Esophagus squamous epithelium (tissue), 5 donors: ENCODE results near the gene FAXC. TPM values are rescaled to one million over a fixed set of nuclear protein-coding genes. Genes with fewer than 3 reads are reported as not detected.

Experiments
- DNase-seq: peaks from one replicate; lab custom pipeline; 2025; lab: John Stamatoyannopoulos, UW
- H3K27ac ChIP-seq, 4 donors: fragments of 200-600 bp; sonication (generic); one replicate each; pipeline ENCODE4 v1.5.1; 2016 to 2019; ENCODE audit warnings: mild to moderate bottlenecking in 1 of 4
- H3K27me3 ChIP-seq, 4 donors: fragments of 200-600 bp; sonication (generic); 1 replicate in 3 of 4; 2 replicates in 1 of 4; pipeline versions ENCODE4 v1.5.1 to v1.6.0; 2017 to 2021; ENCODE audit warnings: antibody characterized with exemption in 1 of 4
- H3K36me3 ChIP-seq, 3 donors: fragments of 200-600 bp; sonication (generic); one replicate each; pipeline ENCODE4 v1.5.1; 2016 to 2019
- H3K4me1 ChIP-seq, 3 donors: fragments of 200-600 bp; sonication (generic); one replicate each; pipeline ENCODE4 v1.5.1; 2017 to 2019
- H3K4me3 ChIP-seq, 4 donors: fragments of 200-600 bp; sonication (generic); 1 replicate in 3 of 4; 2 replicates in 1 of 4; pipeline ENCODE4 v1.5.1; 2016 to 2019; ENCODE audit warnings: mild to moderate bottlenecking in 2 of 4, moderate library complexity in 1 of 4
- H3K9me3 ChIP-seq, 3 donors: fragments of 200-600 bp; sonication (generic); one replicate each; pipeline ENCODE4 v1.5.1; 2016 to 2019
- POLR2A ChIP-seq, 4 donors: fragments of 450-650 bp; IDR thresholded peaks; one replicate each; pipeline ENCODE4 v1.6.1; 2017; ENCODE audit warnings: antibody characterized with exemption in 4 of 4, mild to moderate bottlenecking in 4 of 4, moderate library complexity in 3 of 4
- WGBS, 2 donors: methylation state at CpG; one replicate each; pipeline ENCODE4 v1.1.5; 2018; 5-methylcytosine and 5-hydroxymethylcytosine counted together
- intact Hi-C: fragments of 100-400 bp; cut with DNase I; formaldehyde crosslinking; loops from one replicate; pipeline ENCODE4 v1.15.0; 2022
- total RNA-seq, 4 donors: library from RNA; depleted of rRNA; stranded (reverse); fragments of >200 nt; gene quantifications; one replicate each; pipeline ENCODE4 v1.1.0, GENCODE V29; 2016
- TF ChIP-seq, protein P1 (sequence below), 6 experiments: fragments of 450-650 bp in 4 of 6; fragments of 200-600 bp in 2 of 6; sonication (generic) in 2 of 6; IDR thresholded peaks; one replicate each; pipeline ENCODE4 v1.5.1; 2016 to 2019; ENCODE audit warnings: antibody characterized with exemption in 6 of 6, mild to moderate bottlenecking in 4 of 6, moderate library complexity in 4 of 6
- donor health status: DM: yes; HTN: yes; CAD: no.

Gene FAXC
- total RNA-seq, 4 donors from 2014 or later = 1.3 to 10.7 (median 4.6) TPM

DNA sequence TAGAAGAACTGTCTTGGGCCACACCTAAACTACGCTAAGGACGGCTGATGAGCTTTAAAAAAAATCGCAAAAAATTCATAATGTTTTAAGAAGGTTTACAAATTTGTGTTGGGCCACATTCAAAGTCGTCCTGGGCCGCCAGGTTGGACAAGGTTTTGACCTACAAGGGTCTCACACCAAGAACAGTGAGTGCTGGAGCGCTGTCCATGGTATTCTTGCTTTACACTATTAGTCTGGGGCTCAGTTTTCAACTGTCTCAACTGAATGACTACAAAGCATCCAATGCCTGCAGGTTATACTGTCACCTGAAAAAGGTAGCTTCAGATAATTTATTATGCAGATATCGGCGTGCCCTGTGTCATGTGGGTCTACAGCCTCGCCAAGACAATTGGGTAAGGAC is 3.7 kb upstream of the FAXC start:
- no peak for DNase-seq
- intact Hi-C loops = no loop called here
- no peak for TF ChIP-seq POLR2A (IDR thresholded peaks at IDR 0.05)
- TF ChIP-seq, protein P1, sequence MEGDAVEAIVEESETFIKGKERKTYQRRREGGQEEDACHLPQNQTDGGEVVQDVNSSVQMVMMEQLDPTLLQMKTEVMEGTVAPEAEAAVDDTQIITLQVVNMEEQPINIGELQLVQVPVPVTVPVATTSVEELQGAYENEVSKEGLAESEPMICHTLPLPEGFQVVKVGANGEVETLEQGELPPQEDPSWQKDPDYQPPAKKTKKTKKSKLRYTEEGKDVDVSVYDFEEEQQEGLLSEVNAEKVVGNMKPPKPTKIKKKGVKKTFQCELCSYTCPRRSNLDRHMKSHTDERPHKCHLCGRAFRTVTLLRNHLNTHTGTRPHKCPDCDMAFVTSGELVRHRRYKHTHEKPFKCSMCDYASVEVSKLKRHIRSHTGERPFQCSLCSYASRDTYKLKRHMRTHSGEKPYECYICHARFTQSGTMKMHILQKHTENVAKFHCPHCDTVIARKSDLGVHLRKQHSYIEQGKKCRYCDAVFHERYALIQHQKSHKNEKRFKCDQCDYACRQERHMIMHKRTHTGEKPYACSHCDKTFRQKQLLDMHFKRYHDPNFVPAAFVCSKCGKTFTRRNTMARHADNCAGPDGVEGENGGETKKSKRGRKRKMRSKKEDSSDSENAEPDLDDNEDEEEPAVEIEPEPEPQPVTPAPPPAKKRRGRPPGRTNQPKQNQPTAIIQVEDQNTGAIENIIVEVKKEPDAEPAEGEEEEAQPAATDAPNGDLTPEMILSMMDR (IDR thresholded peaks at IDR 0.05) = no peak

DNA sequence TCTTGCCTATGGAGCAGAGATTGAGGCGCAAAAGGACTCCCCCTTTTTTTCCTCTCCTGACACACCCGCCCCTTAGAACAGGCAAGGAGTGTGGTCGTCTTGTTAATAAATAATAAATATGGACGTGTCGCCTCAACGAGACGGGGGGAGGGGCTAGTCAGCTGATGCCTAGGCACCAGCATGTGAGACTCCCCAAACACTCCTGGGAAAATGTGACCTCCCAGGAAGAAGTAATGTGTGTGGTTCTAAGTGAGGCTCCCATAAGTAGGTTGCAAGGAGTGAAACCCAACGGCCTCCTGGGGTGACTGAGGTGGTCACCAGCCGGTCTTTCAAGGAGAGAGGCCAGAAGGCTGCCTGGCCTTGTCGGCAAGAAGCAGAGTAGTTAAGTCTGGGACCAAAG is 1.1 kb upstream of the FAXC start:
- peaks cover 0 to 60% (median 0%) of the 10 kb centered on the region in 4 donors for H3K27me3 ChIP-seq
- 22 to 32% methylated on average over 8 to 10 of the region's 10 CpGs for WGBS, 2 donors
- intact Hi-C loops = no loop called here
- TF ChIP-seq POLR2A (IDR thresholded peaks at IDR 0.05) = no peak
- TF ChIP-seq, protein P1 (IDR thresholded peaks at IDR 0.05) = no peak
- H3K27ac ChIP-seq = no peak overlapping the region
- no peaks in the 10 kb centered on the region for H3K36me3 ChIP-seq
- no peaks in the 10 kb centered on the region for H3K9me3 ChIP-seq
- peaks cover 0 to 24% (median 0%) of the 10 kb centered on the region in 3 donors for H3K4me1 ChIP-seq
- no peak for DNase-seq
- peak overlapping the region in 2 of 4 donors; percentile 44 to 78 for H3K4me3 ChIP-seq

More for the DNA sequence above, 3.7 kb upstream of the FAXC start:
- Histone ChIP-seq H3K9me3 (no peaks in the 10 kb centered on the region), H3K4me1 (peaks cover 0 to 24% (median 0%) of the 10 kb centered on the region in 3 donors), H3K27ac (no peak overlapping the region), H3K4me3 (no peak overlapping the region), H3K27me3 (peaks cover 0 to 80% (median 0%) of the 10 kb centered on the region in 4 donors), H3K36me3 (no peaks in the 10 kb centered on the region)
- WGBS, 2 donors = 79% methylated on average over 9 of the region's 9 CpGs

DNA sequence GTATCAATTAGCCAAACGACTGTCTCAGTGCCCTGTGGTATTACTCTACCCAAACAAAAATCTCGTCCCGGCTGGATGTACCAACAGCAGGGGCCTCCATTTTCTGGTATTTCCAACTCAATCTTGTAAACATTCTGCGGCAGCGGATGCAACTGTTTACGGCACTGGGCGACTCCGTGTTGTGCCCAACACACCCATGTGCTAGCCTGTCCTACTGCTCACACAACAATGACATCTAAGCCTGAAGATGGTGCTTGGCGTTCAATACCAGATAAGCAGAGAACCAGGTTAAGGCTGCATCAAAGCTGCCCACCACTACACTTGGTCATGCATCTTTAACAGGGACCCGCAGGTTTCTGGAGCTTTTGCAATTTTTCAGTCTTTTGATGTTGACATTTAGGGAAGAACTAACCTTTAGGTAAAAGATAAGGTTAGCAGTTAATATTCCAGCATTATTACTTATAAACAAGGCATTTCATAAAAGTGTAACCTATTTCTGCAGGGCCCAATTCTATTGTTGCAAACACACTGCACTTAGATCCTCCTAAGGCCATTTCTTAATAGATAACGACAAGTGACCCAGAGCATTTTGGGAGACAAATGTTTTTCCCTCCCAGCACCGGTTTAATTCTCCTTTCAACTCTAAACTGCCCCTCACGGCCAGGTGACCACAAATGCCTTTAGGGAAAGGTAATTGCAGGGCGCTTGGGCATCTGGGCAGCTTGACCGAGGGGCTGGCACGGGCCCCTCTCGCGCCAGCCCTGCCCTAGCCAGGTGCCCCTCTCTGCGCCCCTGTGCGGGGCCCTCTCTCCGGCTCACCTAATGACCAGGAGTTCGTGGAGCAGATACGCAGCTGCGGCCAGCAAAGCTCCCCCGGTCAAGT is 945 bp downstream of the FAXC start:
- Histone ChIP-seq H3K27me3 (peaks cover 0 to 48% (median 0%) of the 10 kb centered on the region in 4 donors), H3K4me1 (peaks cover 0 to 24% (median 0%) of the 10 kb centered on the region in 3 donors), H3K4me3 (peak overlapping the region; percentile 44 to 78 (median 72)), H3K9me3 (no peaks in the 10 kb centered on the region), H3K36me3 (no peaks in the 10 kb centered on the region), H3K27ac (peak overlapping the region; percentile 56 to 88 (median 79))
- no peak for DNase-seq
- WGBS, 2 donors = 47 to 58% methylated on average over 14 to 17 of the region's 25 CpGs
- intact Hi-C loops = no loop called here
- no peak for TF ChIP-seq POLR2A (IDR thresholded peaks at IDR 0.05)
- TF ChIP-seq, protein P1 (IDR thresholded peaks at IDR 0.05) = no peak

DNA sequence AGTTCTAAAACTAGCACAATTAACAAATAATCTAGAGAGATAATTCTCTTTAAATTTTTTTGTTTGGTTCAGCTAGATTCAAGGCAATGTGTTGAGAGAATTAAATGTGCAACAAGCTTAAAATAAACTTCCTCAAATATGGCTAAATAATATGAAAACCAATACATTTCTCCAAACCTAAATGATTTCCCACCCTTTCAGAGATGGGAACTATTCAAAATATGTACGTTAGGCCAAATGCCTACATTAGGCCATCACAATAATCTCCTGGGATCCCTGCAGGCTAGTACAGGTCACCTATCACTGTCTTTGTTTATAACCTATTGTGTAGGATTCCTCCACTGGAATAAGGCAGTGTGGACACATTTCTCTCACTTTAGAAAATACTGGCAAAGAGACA is 1.7 kb downstream of the FAXC start:
- intact Hi-C loops = no loop called here
- peak overlapping the region in 3 of 4 donors; percentile 56 to 88 (median 85) for H3K27ac ChIP-seq

More for the DNA sequence above, 1.7 kb downstream of the FAXC start:
- H3K36me3 ChIP-seq = no peaks in the 10 kb centered on the region
- H3K9me3 ChIP-seq = no peaks in the 10 kb centered on the region
- peak overlapping the region in 3 of 4 donors; percentile 44 to 78 (median 78) for H3K4me3 ChIP-seq
- peaks cover 0 to 24% (median 0%) of the 10 kb centered on the region in 3 donors for H3K4me1 ChIP-seq
- 9 to 44% methylated on average over 1 of the region's 1 CpG for WGBS, 2 donors
- peaks cover 0 to 43% (median 0%) of the 10 kb centered on the region in 4 donors for H3K27me3 ChIP-seq
- no peak for TF ChIP-seq POLR2A (IDR thresholded peaks at IDR 0.05)
- TF ChIP-seq, protein P1 (IDR thresholded peaks at IDR 0.05) = no peak
- DNase-seq = no peak
